H54 (cell line): ENCODE results near the gene GRID1.
A peak's percentile ranks its signal among the peaks of the same experiment; 100 is the strongest.

ENCODE experiments used
- DNase-seq: peaks from one replicate; pipeline ENCODE4 v3.0.0; 2011; ENCODE audit warnings: low spot score, mixed read lengths; ENCODE audit not compliant: insufficient read length
- FAIRE-seq: peaks from 3 replicates; lab custom pipeline; 2011; peaks lifted over from hg19 to GRCh38; lab: Jason Lieb, UNC
- POLR2A ChIP-seq: IDR thresholded peaks from 2 replicates; pipeline ENCODE4 v1.6.1; 2011; ENCODE audit warnings: low read depth, mild to moderate bottlenecking, low read length

The GRID1 gene

GRCh38 chr10:86261470-86261869 lies 105.1 kb downstream of the GRID1 start:
- FAIRE-seq = no peak
- no peak for TF ChIP-seq POLR2A

GRCh38 chr10:86260564-86260963 lies 106.0 kb downstream of the GRID1 start:
- no peak for TF ChIP-seq POLR2A
- DNase-seq (no peak), FAIRE-seq (no peak)

More at GRCh38 chr10:86261470-86261869, 105.1 kb downstream of the GRID1 start:
- no peak for DNase-seq

DNA sequence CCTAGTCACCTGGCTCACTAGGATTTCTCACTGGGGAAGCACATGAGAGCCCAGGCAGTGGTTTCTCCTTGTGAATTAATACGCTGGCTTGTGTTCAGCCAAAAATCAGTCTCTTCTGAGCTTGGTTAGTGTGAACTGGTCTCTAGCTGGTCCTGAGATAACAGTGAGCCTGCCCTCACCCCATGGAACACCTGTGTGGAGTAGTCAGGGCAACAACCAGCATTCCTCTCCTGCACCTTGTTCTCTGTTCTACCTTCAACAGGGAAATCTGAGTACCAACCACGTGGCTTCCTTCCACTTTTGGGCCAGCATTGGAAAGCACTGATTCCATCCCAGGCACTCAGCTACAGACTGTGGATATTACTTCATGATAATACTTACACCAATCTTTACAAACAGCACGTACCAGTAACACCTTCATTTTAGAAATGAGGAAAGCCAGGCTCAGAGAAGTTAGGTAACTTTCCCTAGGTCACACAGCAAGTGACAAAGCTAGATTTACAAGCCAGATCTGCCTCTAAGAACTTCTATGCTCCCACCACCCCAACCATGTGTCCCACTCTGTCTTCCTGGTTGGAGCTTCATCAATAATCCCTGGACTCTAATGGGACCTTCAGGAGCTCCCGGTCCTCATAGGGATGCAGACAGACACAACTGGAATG lies 106.6 kb downstream of the GRID1 start:
- TF ChIP-seq POLR2A = no peak
- FAIRE-seq (no peak), DNase-seq (no peak)

DNA sequence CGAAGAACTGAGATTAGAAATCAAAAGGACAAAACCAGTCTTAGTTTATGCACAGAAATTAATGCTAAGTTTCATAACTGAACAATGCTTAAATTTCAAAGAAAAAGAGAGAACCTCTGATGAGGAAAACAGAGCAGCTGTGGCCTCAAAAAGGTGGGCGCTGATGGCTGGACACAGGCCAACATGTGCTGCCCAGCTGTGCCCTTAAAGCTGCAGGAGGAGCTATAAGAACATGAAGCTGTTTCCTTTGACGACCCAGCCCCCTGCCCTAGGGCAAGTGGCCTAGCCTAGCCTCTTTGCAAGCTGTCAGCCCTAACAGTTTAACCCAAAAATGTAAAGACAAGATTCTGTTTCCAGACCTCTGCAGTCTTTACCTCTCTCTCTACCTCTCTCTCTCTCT lies 107.7 kb downstream of the GRID1 start:
- DNase-seq (no peak), FAIRE-seq (no peak)
- no peak for TF ChIP-seq POLR2A

DNA sequence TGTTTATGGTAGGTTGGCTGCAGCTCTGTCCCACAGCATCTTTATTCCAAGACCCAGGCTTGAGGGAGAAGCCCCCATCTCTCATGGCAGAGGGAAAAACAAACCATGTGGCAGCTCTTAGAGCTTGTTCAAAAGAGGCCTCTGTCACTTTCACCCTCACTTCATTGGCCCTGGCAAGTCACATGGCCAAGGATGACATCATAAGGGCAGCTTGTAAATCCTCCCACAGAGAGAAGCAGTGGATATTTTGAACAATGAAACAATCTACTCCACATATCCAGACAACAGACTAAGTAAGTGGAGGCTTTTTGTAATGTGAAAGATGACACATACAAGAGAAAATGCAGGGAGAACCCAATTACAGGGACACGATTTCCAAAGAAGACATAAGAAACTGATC lies 108.1 kb downstream of the GRID1 start:
- no peak for TF ChIP-seq POLR2A
- FAIRE-seq (no peak), DNase-seq (no peak)

- TF ChIP-seq POLR2A = no peak
- FAIRE-seq = no peak
- no peak for DNase-seq
These were observed 108.9 kb downstream of the GRID1 start for GRCh38 chr10:86257683-86258082.

- DNase-seq = no peak
- FAIRE-seq = no peak
- no peak for TF ChIP-seq POLR2A
These were observed 109.8 kb downstream of the GRID1 start for GRCh38 chr10:86256690-86257315.

GRCh38 chr10:86255405-86256251 lies 111.0 kb downstream of the GRID1 start:
- DNase-seq (no peak), FAIRE-seq (no peak)
- no peak for TF ChIP-seq POLR2A

DNA sequence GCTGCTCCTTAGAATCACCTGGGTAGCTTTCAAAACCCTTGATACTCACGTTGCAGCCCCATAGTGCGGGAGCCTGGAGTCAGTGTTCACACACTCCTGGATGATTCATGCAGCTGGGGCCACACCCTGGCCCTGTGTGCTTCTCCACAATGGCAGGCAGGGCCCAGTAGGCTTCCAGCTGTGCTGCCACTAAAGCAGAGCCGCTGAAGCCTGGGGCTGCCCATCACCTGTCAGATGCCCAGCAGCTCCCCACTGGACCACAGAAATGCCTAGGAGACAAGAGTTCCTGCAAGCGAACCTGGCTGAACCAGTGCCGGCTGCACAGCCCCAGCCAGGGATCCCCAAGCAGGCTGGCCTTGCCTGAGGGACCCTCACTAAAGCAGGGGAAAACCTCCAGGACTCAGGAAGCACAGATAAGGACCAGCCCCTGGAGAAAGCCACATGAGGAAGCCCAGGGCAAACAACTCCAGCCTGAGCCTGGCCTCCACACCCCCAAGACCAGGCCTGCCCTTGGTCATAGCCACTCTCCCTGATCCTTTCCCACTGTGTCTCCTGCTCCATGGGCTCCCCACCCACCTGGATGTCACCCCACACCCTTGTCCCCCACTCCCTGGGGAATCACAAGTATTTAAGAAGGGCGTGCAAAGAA lies 111.9 kb downstream of the GRID1 start:
- DNase-seq (peak; percentile 93), FAIRE-seq (no peak)
- no peak for TF ChIP-seq POLR2A

- no peak for DNase-seq
- no peak for FAIRE-seq
- TF ChIP-seq POLR2A = no peak
These were observed 112.5 kb downstream of the GRID1 start for GRCh38 chr10:86254081-86254480.

DNA sequence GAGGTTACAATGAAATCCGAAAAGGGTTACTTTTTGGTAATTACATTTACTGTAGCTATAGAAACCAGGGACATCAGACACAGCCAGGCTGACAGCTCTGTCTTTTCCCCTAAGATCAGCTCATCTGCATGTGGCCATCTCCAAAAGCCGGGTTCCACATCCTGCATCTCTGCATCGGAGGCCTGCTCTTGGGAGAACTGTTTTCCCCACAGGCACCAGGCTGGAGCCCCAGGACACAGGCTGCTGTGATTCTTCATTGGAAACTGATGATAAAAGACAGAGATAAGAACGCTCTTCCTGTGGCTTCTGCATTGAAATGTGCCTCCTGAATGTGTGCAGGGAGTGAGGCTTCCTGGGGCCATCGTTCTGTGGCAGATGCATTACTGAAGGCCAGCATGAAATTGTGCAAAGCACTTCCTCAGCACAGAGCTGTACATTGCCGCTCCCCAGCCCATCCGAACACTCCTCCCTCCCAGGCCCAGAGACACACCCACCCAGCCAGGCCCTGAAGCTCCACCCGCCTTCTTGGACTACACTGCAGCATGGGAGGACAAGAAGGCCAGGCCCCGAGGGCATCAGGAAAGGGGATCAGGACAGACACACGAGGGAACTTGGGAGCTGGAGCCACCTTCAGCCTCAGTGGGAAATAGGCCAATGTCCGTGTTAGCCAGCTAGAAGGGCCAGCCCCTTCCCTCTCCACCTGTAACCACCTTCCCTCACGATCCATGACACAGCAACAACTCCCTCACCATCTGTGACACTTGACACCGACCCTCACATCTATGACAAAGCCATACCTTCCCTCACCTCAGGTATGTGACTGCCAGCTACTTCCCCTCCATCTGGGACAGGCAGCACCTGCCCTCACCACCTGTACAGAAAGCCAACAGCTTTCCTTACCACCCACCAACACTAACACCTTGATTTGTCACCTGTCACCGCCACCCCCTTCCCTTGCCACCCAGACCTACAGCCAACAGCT lies 113.2 kb downstream of the GRID1 start:
- peak; percentile 46 for DNase-seq
- FAIRE-seq = no peak
- no peak for TF ChIP-seq POLR2A

- no peak for TF ChIP-seq POLR2A
- no peak for FAIRE-seq
- DNase-seq = no peak
These were observed 114.0 kb downstream of the GRID1 start for GRCh38 chr10:86252556-86252955.

DNA sequence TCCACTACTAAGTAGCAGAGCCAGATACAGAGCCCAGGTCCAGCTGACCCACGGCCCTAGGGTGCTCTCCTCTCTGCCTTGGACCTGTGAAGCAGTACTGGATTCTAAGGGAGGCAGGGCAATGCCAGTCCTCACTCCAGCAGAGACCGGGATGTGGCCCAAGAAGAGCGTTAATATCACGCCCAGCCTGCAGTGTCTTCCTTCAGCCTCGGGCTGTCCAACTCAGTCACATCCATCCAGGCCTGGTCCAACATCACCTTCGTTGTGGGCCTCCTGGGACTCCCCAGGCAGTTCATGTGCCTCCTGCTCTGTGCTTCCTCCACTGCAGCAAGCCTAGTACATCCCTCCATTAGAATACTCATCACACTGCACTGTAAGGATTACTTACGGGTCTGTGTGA lies 114.5 kb downstream of the GRID1 start:
- FAIRE-seq = no peak
- no peak for TF ChIP-seq POLR2A
- no peak for DNase-seq
